HAP-1 (cell line): ENCODE data around the gene RBM17.
"Not testable (repeated sequence)": the region's sequence is repeated elsewhere in the genome, so short reads cannot be mapped to it uniquely, and the experiment has no call there.

Experiments used
- DNase-seq, 2 experiments: peaks; one replicate each; pipeline ENCODE4 v3.0.0-alpha.2; 2016 to 2020; ENCODE audit warnings: low spot score in 2 of 2
- H3K27me3 ChIP-seq: fragments of 250-450 bp; sonication (Bioruptor Pico); 2 replicates; pipeline ENCODE4 v1.5.1; 2020; ENCODE audit warnings: low read depth, mild to moderate bottlenecking, moderate library complexity
- H3K36me3 ChIP-seq: fragments of 250-450 bp; sonication (Bioruptor Pico); replicated peaks from 2 replicates; pipeline ENCODE4 v1.5.1; 2020; ENCODE audit warnings: mild to moderate bottlenecking
- H3K4me1 ChIP-seq: fragments of 250-450 bp; sonication (Bioruptor Pico); 2 replicates; pipeline ENCODE4 v1.5.1; 2020; ENCODE audit warnings: mild to moderate bottlenecking
- H3K4me3 ChIP-seq: fragments of 250-450 bp; sonication (Bioruptor Pico); 2 replicates; pipeline ENCODE4 v1.5.1; 2020; ENCODE audit warnings: mild to moderate bottlenecking, moderate library complexity
- H3K9me3 ChIP-seq: fragments of 250-450 bp; sonication (Bioruptor Pico); 2 replicates; pipeline ENCODE4 v1.5.1; 2020; ENCODE audit warnings: mild to moderate bottlenecking, moderate library complexity
- in situ Hi-C: fragments of 300-500 bp; cut with MboI; formaldehyde crosslinking; loops from 3 replicates; pipeline ENCODE4 v1.14.3; 2020; ENCODE audit warnings: low sequenced_read_pairs, inconsistent platforms, mixed read lengths

RBM17 gene

GRCh38 chr10:6135039-6135438, 46.2 kb downstream of the RBM17 start:
- peaks cover 7% of the 10 kb centered on the region for H3K27me3 ChIP-seq
- in situ Hi-C loops: no loop called here

GRCh38 chr10:6135589-6136168, 46.8 kb downstream of the RBM17 start:
- H3K36me3 ChIP-seq: no peaks in the 10 kb centered on the region
- H3K27me3 ChIP-seq: peaks cover 7% of the 10 kb centered on the region
- no peak for DNase-seq
- H3K9me3 ChIP-seq: no peaks in the 10 kb centered on the region
- H3K4me1 ChIP-seq: no peaks in the 10 kb centered on the region
- in situ Hi-C loops: no loop called here
- H3K4me3 ChIP-seq: no peak overlapping the region

More at GRCh38 chr10:6135039-6135438, 46.2 kb downstream of the RBM17 start:
- H3K4me1 ChIP-seq: no peaks in the 10 kb centered on the region
- no peak overlapping the region for H3K4me3 ChIP-seq
- no peak for DNase-seq
- H3K9me3 ChIP-seq: no peaks in the 10 kb centered on the region
- no peaks in the 10 kb centered on the region for H3K36me3 ChIP-seq

- peaks cover 7% of the 10 kb centered on the region for H3K27me3 ChIP-seq
- in situ Hi-C loops: no loop called here
- no peaks in the 10 kb centered on the region for H3K36me3 ChIP-seq
- H3K9me3 ChIP-seq: no peaks in the 10 kb centered on the region
- no peak for DNase-seq
- no peak overlapping the region for H3K4me3 ChIP-seq
- H3K4me1 ChIP-seq: no peaks in the 10 kb centered on the region
These were observed 47.7 kb downstream of the RBM17 start for GRCh38 chr10:6136215-6137201.

GRCh38 chr10:6138456-6138855, 49.6 kb downstream of the RBM17 start:
- Histone ChIP-seq H3K36me3 (no peaks in the 10 kb centered on the region), H3K4me1 (no peaks in the 10 kb centered on the region), H3K9me3 (no peaks in the 10 kb centered on the region), H3K27me3 (peaks cover 7% of the 10 kb centered on the region), H3K4me3 (no peak overlapping the region)
- DNase-seq: no peak
- in situ Hi-C loops: no loop called here

GRCh38 chr10:6139470-6139869, 50.6 kb downstream of the RBM17 start:
- Histone ChIP-seq H3K27me3 (peaks cover 7% of the 10 kb centered on the region), H3K9me3 (no peaks in the 10 kb centered on the region), H3K36me3 (no peaks in the 10 kb centered on the region), H3K4me1 (no peaks in the 10 kb centered on the region), H3K4me3 (no peak overlapping the region)
- in situ Hi-C loops: no loop called here
- no peak for DNase-seq

GRCh38 chr10:6140141-6140841, 51.5 kb downstream of the RBM17 start:
- no peaks in the 10 kb centered on the region for H3K9me3 ChIP-seq
- no peak for DNase-seq
- H3K4me3 ChIP-seq: no peak overlapping the region
- H3K36me3 ChIP-seq: no peaks in the 10 kb centered on the region
- in situ Hi-C loops: no loop called here
- H3K27me3 ChIP-seq: peaks cover 7% of the 10 kb centered on the region
- no peaks in the 10 kb centered on the region for H3K4me1 ChIP-seq

- H3K4me3 ChIP-seq: no peak overlapping the region
- 0 out of 2 replicates have a peak, but pooled peaks cover under 1% of the 10 kb centered on the region for H3K4me1 ChIP-seq
- H3K9me3 ChIP-seq: no peaks in the 10 kb centered on the region
- no peaks in the 10 kb centered on the region for H3K36me3 ChIP-seq
- in situ Hi-C loops: no loop called here
- no peak for DNase-seq
- peaks cover 7% of the 10 kb centered on the region for H3K27me3 ChIP-seq
These were observed 52.1 kb downstream of the RBM17 start for GRCh38 chr10:6140965-6141295.

GRCh38 chr10:6141296-6142151, 52.7 kb downstream of the RBM17 start:
- Histone ChIP-seq H3K36me3 (no peaks in the 10 kb centered on the region), H3K4me3 (no peak overlapping the region), H3K9me3 (no peaks in the 10 kb centered on the region), H3K27me3 (peaks cover 4% of the 10 kb centered on the region), H3K4me1 (peaks cover 6% of the 10 kb centered on the region; the same call in 1 of the 2 replicates)
- DNase-seq: no peak
- in situ Hi-C loops: no loop called here

GRCh38 chr10:6142186-6142585, 53.4 kb downstream of the RBM17 start:
- in situ Hi-C loops, H3K27me3 ChIP-seq, H3K4me1 ChIP-seq, DNase-seq, H3K36me3 ChIP-seq, H3K4me3 ChIP-seq, H3K9me3 ChIP-seq: not testable (repeated sequence)

- Histone ChIP-seq H3K27me3 (peaks cover under 1% of the 10 kb centered on the region), H3K36me3 (peaks cover 3% of the 10 kb centered on the region; the same call in 1 of the 2 replicates), H3K4me1 (peaks cover 7% of the 10 kb centered on the region; the same call in 1 of the 2 replicates), H3K9me3 (no peaks in the 10 kb centered on the region), H3K4me3 (no peak overlapping the region)
- no peak for DNase-seq
- in situ Hi-C loops: no loop called here
These were observed 53.8 kb downstream of the RBM17 start for GRCh38 chr10:6142644-6143043.

- Histone ChIP-seq H3K27me3 (no peaks in the 10 kb centered on the region), H3K36me3 (peaks cover 5% of the 10 kb centered on the region; the same call in 1 of the 2 replicates), H3K9me3 (no peaks in the 10 kb centered on the region), H3K4me3 (no peak overlapping the region), H3K4me1 (peaks cover 7% of the 10 kb centered on the region; the same call in 1 of the 2 replicates)
- in situ Hi-C loops: no loop called here
- no peak for DNase-seq
These were observed 54.3 kb downstream of the RBM17 start for GRCh38 chr10:6143181-6143580.

GRCh38 chr10:6144406-6145165, 55.8 kb downstream of the RBM17 start:
- Histone ChIP-seq H3K27me3 (no peaks in the 10 kb centered on the region), H3K36me3 (peaks cover 5% of the 10 kb centered on the region; the same call in 1 of the 2 replicates), H3K9me3 (no peaks in the 10 kb centered on the region), H3K4me3 (peak overlapping the region; percentile 64), H3K4me1 (peaks cover 7% of the 10 kb centered on the region; the same call in 1 of the 2 replicates)
- peak; percentile 76 to 89 for DNase-seq
- in situ Hi-C loops: no loop called here
